Endothelial cell of umbilical vein (primary cell): ENCODE results near the gene SRPK2. TPM values are rescaled to one million over a fixed set of nuclear protein-coding genes. Genes with fewer than 3 reads are reported as not detected.

Source experiments
- BruUV-seq: library from RNA; stranded (reverse); fragments of 400-500 nt; replicated peaks from 2 replicates; lab custom pipeline; 2021; lab: Mats Ljungman, UMichigan
- CTCF ChIA-PET: fragments of 300-600, 350-600 bp; sonication (Branson Sonifier 250); formaldehyde crosslinking; loops from one replicate; lab custom pipeline; 2021; ENCODE audit warnings: antibody characterized with exemption, inconsistent platforms; lab: Charles Lee
- POLR2A ChIA-PET: fragments of 300-600, 350-600 bp; sonication (Branson Sonifier 250); formaldehyde crosslinking; loops from one replicate; lab custom pipeline; 2021; ENCODE audit warnings: antibody characterized with exemption, inconsistent platforms; lab: Charles Lee
- DNase-seq: peaks from one replicate; pipeline ENCODE4 v3.0.0-alpha.2; 2011; ENCODE audit warnings: low read depth, low spot score
- FAIRE-seq: peaks from 2 replicates; lab custom pipeline; 2011; peaks lifted over from hg19 to GRCh38; lab: Jason Lieb, UNC
- H2AFZ ChIP-seq: 2 replicates; pipeline ENCODE4 v1.6.0; 2012; ENCODE audit warnings: low read depth, low read length, control low read depth, inconsistent platforms
- H3K27ac ChIP-seq: 2 replicates; pipeline ENCODE4 v1.5.1; 2011; ENCODE audit warnings: low read depth, mild to moderate bottlenecking, control low read depth, low read length, moderate library complexity; ENCODE audit not compliant: insufficient read depth
- H3K27me3 ChIP-seq, 2 experiments: 2 replicates each; pipeline versions ENCODE4 v1.6.0 to v1.6.1; 2011; ENCODE audit warnings: low read length in 2 of 2, mixed read lengths in 1 of 2; ENCODE audit not compliant: control insufficient read depth in 2 of 2, insufficient read depth in 2 of 2
- H3K36me3 ChIP-seq, 2 experiments: 2 replicates in 1 of 2; 3 replicates in 1 of 2; pipeline ENCODE4 v1.5.1; 2011; ENCODE audit warnings: low read length in 2 of 2, mild to moderate bottlenecking in 1 of 2, moderate library complexity in 1 of 2; ENCODE audit not compliant: control insufficient read depth in 2 of 2, insufficient read depth in 2 of 2; ENCODE audit errors: extremely low read depth in 1 of 2
- H3K4me1 ChIP-seq: 3 replicates; pipeline ENCODE4 v1.5.1; 2011; ENCODE audit warnings: mild to moderate bottlenecking, low read length; ENCODE audit not compliant: control insufficient read depth, insufficient read depth; ENCODE audit errors: extremely low read depth
- H3K4me2 ChIP-seq: 2 replicates; pipeline ENCODE4 v1.6.1; 2011; ENCODE audit warnings: low read length, control low read depth, mixed read lengths; ENCODE audit not compliant: insufficient read depth
- H3K4me3 ChIP-seq, 3 experiments: fragments of 200-600 bp in 1 of 3; sonication (generic), shearing (Covaris generic) in 1 of 3; replicated peaks in 1 of 3; 2 replicates each; pipeline ENCODE4 v1.5.1; 2011 to 2016; ENCODE audit warnings: control low read depth in 3 of 3, low read length in 3 of 3, mild to moderate bottlenecking in 2 of 3, inconsistent platforms in 1 of 3, low read depth in 1 of 3, moderate library complexity in 1 of 3; ENCODE audit not compliant: insufficient read depth in 1 of 3
- H3K79me2 ChIP-seq: 2 replicates; pipeline ENCODE4 v1.6.0; 2012; ENCODE audit warnings: low read length, inconsistent platforms; ENCODE audit not compliant: control insufficient read depth, insufficient read depth
- H3K9ac ChIP-seq: replicated peaks from 2 replicates; pipeline ENCODE3; 2011; ENCODE audit warnings: low read length, control low read depth; ENCODE audit not compliant: insufficient read depth; ENCODE audit errors: extremely low read depth
- H3K9me1 ChIP-seq: replicated peaks from 3 replicates; pipeline ENCODE4 v1.6.0; 2011; ENCODE audit warnings: mild to moderate bottlenecking, low read length; ENCODE audit not compliant: control insufficient read depth, insufficient read depth; ENCODE audit errors: extremely low read depth
- H3K9me3 ChIP-seq: replicated peaks from 2 replicates; pipeline ENCODE4 v1.5.1; 2012; ENCODE audit warnings: low read length, inconsistent platforms; ENCODE audit not compliant: control insufficient read depth, insufficient read depth
- H4K20me1 ChIP-seq: replicated peaks from 2 replicates; pipeline ENCODE3; 2011; ENCODE audit warnings: mild to moderate bottlenecking, low read length; ENCODE audit not compliant: control insufficient read depth, insufficient read depth; ENCODE audit errors: extremely low read depth
- EZH2 ChIP-seq: IDR thresholded peaks from 2 replicates; pipeline ENCODE4 v1.6.1; 2012; ENCODE audit warnings: borderline replicate concordance, low read depth, mild to moderate bottlenecking, moderate library complexity, low read length, inconsistent platforms; ENCODE audit not compliant: severe bottlenecking
- FOS ChIP-seq: IDR thresholded peaks from 2 replicates; pipeline ENCODE4 v1.6.1; 2011; ENCODE audit warnings: mild to moderate bottlenecking, low read length, moderate library complexity, borderline replicate concordance; ENCODE audit not compliant: insufficient read depth
- GATA2 ChIP-seq: IDR thresholded peaks from 2 replicates; pipeline ENCODE4 v1.7.0; 2011; ENCODE audit warnings: low read depth, mild to moderate bottlenecking, moderate library complexity, mixed read lengths, low read length; ENCODE audit not compliant: insufficient read length, insufficient read depth
- JUN ChIP-seq: IDR thresholded peaks from 2 replicates; pipeline ENCODE4 v1.6.1; 2011; ENCODE audit warnings: borderline replicate concordance, low read depth; ENCODE audit not compliant: insufficient read length, insufficient read depth
- MAX ChIP-seq: IDR thresholded peaks from 2 replicates; pipeline ENCODE4 v1.6.1; 2011; ENCODE audit not compliant: insufficient read depth, insufficient read length
- MYC ChIP-seq: IDR thresholded peaks from one replicate; pipeline ENCODE4 v1.6.1; 2011; ENCODE audit warnings: mild to moderate bottlenecking, low read depth, low read length
- POLR2A ChIP-seq: IDR thresholded peaks from 2 replicates; pipeline ENCODE4 v1.6.1; 2012; ENCODE audit warnings: low read depth, mild to moderate bottlenecking, control low read depth, low read length
- POLR2AphosphoS5 ChIP-seq: IDR thresholded peaks from 2 replicates; pipeline ENCODE4 v1.6.1; 2012; ENCODE audit warnings: low read depth, mild to moderate bottlenecking, control low read depth, low read length, moderate library complexity; ENCODE audit not compliant: insufficient read depth
- dilution Hi-C: fragments of 300-500 bp; cut with MboI; formaldehyde crosslinking; loops from one replicate; pipeline ENCODE4 v1.15.0; 2019; ENCODE audit warnings: low sequenced_read_pairs; ENCODE audit not compliant: extremely low pct_ligation_motif_present
- intact Hi-C: fragments of 100-400 bp; cut with micrococcal nuclease; formaldehyde crosslinking; loops from one replicate; pipeline ENCODE4 v1.10.0; 2022
- polyA plus RNA-seq, 4 experiments: library from polyadenylated mRNA; depleted of rRNA in 3 of 4; stranded (reverse) in 3 of 4; unstranded in 1 of 4; fragments of >200 nt; gene quantifications; 2 replicates each; pipeline versions ENCODE4 v1.2.1 to v1.2.3, GENCODE V29; 2011 to 2012; ENCODE audit warnings: missing spikeins in 1 of 4
- total RNA-seq: library from RNA; stranded (reverse); gene quantifications from 2 replicates; pipeline ENCODE4 v1.2.3, GENCODE V29; 2021
- TF ChIP-seq, protein P1 (sequence below), 2 donors: IDR thresholded peaks; 1 replicate in 1 of 2; 2 replicates in 1 of 2; pipeline ENCODE4 v1.5.1; 2011; ENCODE audit warnings: low read length in 2 of 2, mild to moderate bottlenecking in 2 of 2, moderate library complexity in 2 of 2, control low read depth in 1 of 2, inconsistent platforms in 1 of 2, low read depth in 1 of 2; ENCODE audit not compliant: insufficient read depth in 1 of 2; ENCODE audit errors: extremely low read depth in 1 of 2

Gene SRPK2
- total and polyA plus RNA-seq, 2 donors (not counting 3 experiments of a cell fraction or from before 2014, with no cell fraction given) = 13.4 to 55.2 TPM

DNA sequence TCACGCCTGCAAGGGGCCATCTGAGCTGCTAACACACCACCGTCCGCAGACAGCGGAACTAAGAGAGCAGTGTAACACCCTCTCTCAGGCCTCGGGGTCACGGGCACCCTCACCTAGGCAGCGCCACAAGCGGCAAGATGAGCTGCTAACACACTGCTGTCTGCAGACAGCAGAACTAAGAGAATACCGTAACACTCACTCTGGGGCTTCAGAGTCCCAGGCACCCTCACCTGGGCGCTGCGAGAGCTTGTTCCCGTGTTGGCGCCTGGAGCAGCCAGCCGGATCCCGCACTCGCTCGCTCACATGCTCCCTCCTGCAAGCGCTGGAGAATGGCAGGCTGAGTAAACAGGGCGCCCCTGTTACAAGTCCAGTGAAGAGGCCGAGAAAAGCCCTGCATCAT is 160.2 kb downstream of the SRPK2 start:
- Histone ChIP-seq H3K9me1 (no peaks in the 10 kb centered on the region), H3K9ac (no peak overlapping the region), H3K79me2 (peaks cover 26% of the 10 kb centered on the region), H3K36me3 (peaks cover 0 to 2% of the 10 kb centered on the region in 2 experiments), H3K9me3 (no peaks in the 10 kb centered on the region), H3K27ac (no peak overlapping the region), H3K4me2 (no peak overlapping the region), H3K4me1 (peaks cover 13% of the 10 kb centered on the region), H3K4me3 (no peak overlapping the region), H4K20me1 (no peaks in the 10 kb centered on the region), H3K27me3 (no peaks in the 10 kb centered on the region), H2AFZ (no peak overlapping the region)
- intact Hi-C loops = no loop called here
- DNase-seq (no peak), FAIRE-seq (no peak)
- dilution Hi-C loops = no loop called here
- BruUV-seq = no TSS peak
- ChIA-PET POLR2A (no interaction called here), CTCF (no interaction called here)
- TF ChIP-seq GATA2 = no peak
- TF ChIP-seq, protein P1, sequence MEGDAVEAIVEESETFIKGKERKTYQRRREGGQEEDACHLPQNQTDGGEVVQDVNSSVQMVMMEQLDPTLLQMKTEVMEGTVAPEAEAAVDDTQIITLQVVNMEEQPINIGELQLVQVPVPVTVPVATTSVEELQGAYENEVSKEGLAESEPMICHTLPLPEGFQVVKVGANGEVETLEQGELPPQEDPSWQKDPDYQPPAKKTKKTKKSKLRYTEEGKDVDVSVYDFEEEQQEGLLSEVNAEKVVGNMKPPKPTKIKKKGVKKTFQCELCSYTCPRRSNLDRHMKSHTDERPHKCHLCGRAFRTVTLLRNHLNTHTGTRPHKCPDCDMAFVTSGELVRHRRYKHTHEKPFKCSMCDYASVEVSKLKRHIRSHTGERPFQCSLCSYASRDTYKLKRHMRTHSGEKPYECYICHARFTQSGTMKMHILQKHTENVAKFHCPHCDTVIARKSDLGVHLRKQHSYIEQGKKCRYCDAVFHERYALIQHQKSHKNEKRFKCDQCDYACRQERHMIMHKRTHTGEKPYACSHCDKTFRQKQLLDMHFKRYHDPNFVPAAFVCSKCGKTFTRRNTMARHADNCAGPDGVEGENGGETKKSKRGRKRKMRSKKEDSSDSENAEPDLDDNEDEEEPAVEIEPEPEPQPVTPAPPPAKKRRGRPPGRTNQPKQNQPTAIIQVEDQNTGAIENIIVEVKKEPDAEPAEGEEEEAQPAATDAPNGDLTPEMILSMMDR (IDR thresholded peaks at IDR 0.05; ENCODE audit: extremely low read depth in 1 of 2, insufficient read depth in 1 of 2, low read depth in 1 of 2, low read length in 2 of 2) = no peak
- TF ChIP-seq MAX = no peak
- no peak for TF ChIP-seq EZH2
- TF ChIP-seq FOS = no peak
- TF ChIP-seq POLR2AphosphoS5 = no peak
- no peak for TF ChIP-seq POLR2A
- no peak for TF ChIP-seq MYC
- no peak for TF ChIP-seq JUN
